ENCODE results near the gene THSD4.

DNA sequence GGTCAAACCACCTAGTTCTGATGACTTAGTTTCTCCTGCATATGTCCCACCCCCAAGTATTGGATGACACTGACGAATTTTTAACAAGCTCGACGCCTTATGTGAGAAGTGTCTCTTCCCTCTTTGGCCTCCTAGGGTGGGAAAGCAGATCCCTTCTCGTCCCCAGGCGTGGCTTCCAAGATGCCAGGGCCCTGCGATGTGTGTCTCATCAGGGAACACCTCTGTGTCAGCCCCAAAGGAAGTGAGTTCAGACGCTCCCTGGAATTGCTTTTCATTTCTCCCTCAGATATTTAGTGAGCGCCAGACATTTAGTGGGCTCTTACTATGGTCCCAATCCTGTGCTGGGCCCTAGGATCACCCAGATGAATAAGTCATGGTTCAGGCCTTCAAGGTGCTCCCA lies 482.4 kb downstream of the THSD4 start:
- TF ChIP-seq, protein P1, sequence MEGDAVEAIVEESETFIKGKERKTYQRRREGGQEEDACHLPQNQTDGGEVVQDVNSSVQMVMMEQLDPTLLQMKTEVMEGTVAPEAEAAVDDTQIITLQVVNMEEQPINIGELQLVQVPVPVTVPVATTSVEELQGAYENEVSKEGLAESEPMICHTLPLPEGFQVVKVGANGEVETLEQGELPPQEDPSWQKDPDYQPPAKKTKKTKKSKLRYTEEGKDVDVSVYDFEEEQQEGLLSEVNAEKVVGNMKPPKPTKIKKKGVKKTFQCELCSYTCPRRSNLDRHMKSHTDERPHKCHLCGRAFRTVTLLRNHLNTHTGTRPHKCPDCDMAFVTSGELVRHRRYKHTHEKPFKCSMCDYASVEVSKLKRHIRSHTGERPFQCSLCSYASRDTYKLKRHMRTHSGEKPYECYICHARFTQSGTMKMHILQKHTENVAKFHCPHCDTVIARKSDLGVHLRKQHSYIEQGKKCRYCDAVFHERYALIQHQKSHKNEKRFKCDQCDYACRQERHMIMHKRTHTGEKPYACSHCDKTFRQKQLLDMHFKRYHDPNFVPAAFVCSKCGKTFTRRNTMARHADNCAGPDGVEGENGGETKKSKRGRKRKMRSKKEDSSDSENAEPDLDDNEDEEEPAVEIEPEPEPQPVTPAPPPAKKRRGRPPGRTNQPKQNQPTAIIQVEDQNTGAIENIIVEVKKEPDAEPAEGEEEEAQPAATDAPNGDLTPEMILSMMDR (IDR thresholded peaks at IDR 0.05), result no peak
- TF ChIP-seq POLR2A (IDR thresholded peaks at IDR 0.05), result no peak
